ENCODE data around the gene RARRES1. TPM values are rescaled to one million over a fixed set of nuclear protein-coding genes. Genes with fewer than 3 reads are reported as not detected.

Gene RARRES1
- total RNA-seq, 1 experiment from 2014 or later = not detected

GRCh38 chr3:158739661-158740060, 7.4 kb upstream of the RARRES1 start:
- Histone ChIP-seq H3K4me3 (ENCODE audit: low read depth, low read length, poor library complexity, severe bottlenecking) (no peak overlapping the region), H3K9me3 (ENCODE audit: low read depth, low read length, poor library complexity, severe bottlenecking) (no peaks in the 10 kb centered on the region), H3K36me3 (ENCODE audit: insufficient read depth, low read length, poor library complexity, severe bottlenecking) (no peaks in the 10 kb centered on the region), H3K27ac (ENCODE audit: low read depth, low read length, poor library complexity, severe bottlenecking) (no peak overlapping the region), H3K4me1 (ENCODE audit: insufficient read depth, low read length, poor library complexity, severe bottlenecking) (peaks cover 21% of the 10 kb centered on the region), H3K27me3 (replicated peaks; ENCODE audit: insufficient read depth, low read depth, low read length, poor library complexity) (no peaks in the 10 kb centered on the region)
- ChIA-PET CTCF (no interaction called here), POLR2A (ENCODE audit: low non-redundant PET) (no interaction called here)
- DNase-seq (ENCODE audit: low spot score) = no peak
- intact Hi-C loops (cut with micrococcal nuclease; ENCODE audit: unreplicated experiment) = loop anchor here (5.0 kb wide), 1 partner anchor 48 kb away; no protein-coding TSS in a partner anchor
- no peak for TF ChIP-seq EZH2 (IDR thresholded peaks at IDR 0.05; ENCODE audit: borderline replicate concordance, low read depth, low read length, poor library complexity, severe bottlenecking)
- TF ChIP-seq CTCF (conservative IDR thresholded peaks at IDR 0.05; ENCODE audit: low read depth, low read length) = no peak
- BruUV-seq (replicated peaks) = no TSS peak

DNA sequence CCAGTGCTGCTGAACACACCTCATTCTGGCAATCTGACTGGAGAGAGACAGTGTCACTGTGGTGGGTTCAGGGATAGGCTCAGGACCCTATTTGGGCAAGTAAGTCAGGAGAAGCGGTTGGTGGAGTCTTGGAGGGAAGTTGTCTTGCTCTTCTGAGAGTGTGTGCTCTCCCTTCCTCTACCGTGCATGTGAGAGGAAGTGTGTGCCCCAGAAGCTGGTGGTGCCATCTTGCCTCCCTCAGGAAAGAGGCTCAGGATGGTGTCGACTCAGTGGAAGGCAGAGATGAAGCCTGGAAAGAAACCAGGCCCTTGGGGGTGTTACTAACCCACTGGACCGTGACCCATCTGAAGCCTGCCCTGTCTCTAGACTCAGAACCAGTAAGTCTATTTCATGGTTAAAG, 6.8 kb upstream of the RARRES1 start:
- Histone ChIP-seq H3K27me3 (replicated peaks; ENCODE audit: insufficient read depth, low read depth, low read length, poor library complexity) (no peaks in the 10 kb centered on the region), H3K27ac (ENCODE audit: low read depth, low read length, poor library complexity, severe bottlenecking) (no peak overlapping the region), H3K9me3 (ENCODE audit: low read depth, low read length, poor library complexity, severe bottlenecking) (no peaks in the 10 kb centered on the region), H3K36me3 (ENCODE audit: insufficient read depth, low read length, poor library complexity, severe bottlenecking) (no peaks in the 10 kb centered on the region), H3K4me1 (ENCODE audit: insufficient read depth, low read length, poor library complexity, severe bottlenecking) (peaks cover 21% of the 10 kb centered on the region), H3K4me3 (ENCODE audit: low read depth, low read length, poor library complexity, severe bottlenecking) (no peak overlapping the region)
- ChIA-PET CTCF (no interaction called here), POLR2A (ENCODE audit: low non-redundant PET) (no interaction called here)
- BruUV-seq (replicated peaks) = no TSS peak
- intact Hi-C loops (cut with micrococcal nuclease; ENCODE audit: unreplicated experiment) = no loop called here
- DNase-seq (ENCODE audit: low spot score) = no peak
- TF ChIP-seq EZH2 (IDR thresholded peaks at IDR 0.05; ENCODE audit: borderline replicate concordance, low read depth, low read length, poor library complexity, severe bottlenecking) = no peak
- TF ChIP-seq CTCF (conservative IDR thresholded peaks at IDR 0.05; ENCODE audit: low read depth, low read length) = no peak

DNA sequence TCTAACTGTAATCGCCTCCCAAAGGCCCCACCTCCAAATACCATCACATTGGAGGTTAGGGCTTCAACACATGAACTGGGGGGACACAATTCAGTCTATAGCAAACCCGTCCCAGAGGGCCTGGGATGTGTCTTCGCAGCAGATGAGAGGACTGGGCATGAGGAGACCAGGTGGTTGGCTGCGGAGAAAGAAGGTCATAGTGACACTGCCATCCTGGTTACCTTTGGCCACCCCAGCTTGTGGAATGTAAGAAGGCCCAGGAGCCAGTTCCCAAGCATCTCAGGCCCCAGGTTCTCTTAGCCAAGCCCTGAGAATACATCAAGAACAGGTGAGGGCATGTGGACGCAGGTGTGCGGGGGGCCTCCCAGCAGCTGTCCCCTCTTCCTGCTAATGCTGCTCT, 6.4 kb upstream of the RARRES1 start:
- Histone ChIP-seq H3K9me3 (ENCODE audit: low read depth, low read length, poor library complexity, severe bottlenecking) (no peaks in the 10 kb centered on the region), H3K4me1 (ENCODE audit: insufficient read depth, low read length, poor library complexity, severe bottlenecking) (peaks cover 21% of the 10 kb centered on the region), H3K27me3 (replicated peaks; ENCODE audit: insufficient read depth, low read depth, low read length, poor library complexity) (no peaks in the 10 kb centered on the region), H3K36me3 (ENCODE audit: insufficient read depth, low read length, poor library complexity, severe bottlenecking) (no peaks in the 10 kb centered on the region), H3K27ac (ENCODE audit: low read depth, low read length, poor library complexity, severe bottlenecking) (no peak overlapping the region), H3K4me3 (ENCODE audit: low read depth, low read length, poor library complexity, severe bottlenecking) (no peak overlapping the region)
- ChIA-PET CTCF (no interaction called here), POLR2A (ENCODE audit: low non-redundant PET) (no interaction called here)
- TF ChIP-seq EZH2 (IDR thresholded peaks at IDR 0.05; ENCODE audit: borderline replicate concordance, low read depth, low read length, poor library complexity, severe bottlenecking) (no peak), CTCF (conservative IDR thresholded peaks at IDR 0.05; ENCODE audit: low read depth, low read length) (no peak)
- intact Hi-C loops (cut with micrococcal nuclease; ENCODE audit: unreplicated experiment) = no loop called here
- no peak for DNase-seq (ENCODE audit: low spot score)
- no TSS peak for BruUV-seq (replicated peaks)
